Ovary (tissue), 9 donors: Measurements from ENCODE around the gene UNC13D. TPM values are rescaled to one million over a fixed set of nuclear protein-coding genes. Genes with fewer than 3 reads are reported as not detected.

Source experiments
- DNase-seq, 5 donors: peaks; one replicate each; pipeline ENCODE4 v3.0.0-alpha.2; 2019 to 2020
- H3K27ac ChIP-seq, 2 donors: fragments of 200-600 bp; one replicate each; pipeline versions ENCODE4 v1.5.1 to v1.8.0; 2019 to 2022
- H3K27me3 ChIP-seq: fragments of 200-600 bp; one replicate; pipeline ENCODE4 v1.8.0; 2022
- H3K36me3 ChIP-seq: fragments of 200-600 bp; sonication (generic); one replicate; pipeline ENCODE4 v1.5.1; 2019
- H3K4me1 ChIP-seq: one replicate; pipeline ENCODE4 v1.8.1; 2013; ENCODE audit warnings: mild to moderate bottlenecking, moderate library complexity; ENCODE audit not compliant: insufficient read depth
- H3K4me3 ChIP-seq: fragments of 200-600 bp; sonication (generic); one replicate; pipeline ENCODE4 v1.5.1; 2017
- H3K9me3 ChIP-seq, 2 donors: fragments of 200-600 bp in 1 of 2; sonication (generic) in 1 of 2; one replicate each; pipeline versions ENCODE4 v1.5.1 to v1.8.1; 2013 to 2019; ENCODE audit warnings: mild to moderate bottlenecking in 1 of 2, moderate library complexity in 1 of 2
- EP300 ChIP-seq: sonication (generic); formaldehyde crosslinking; IDR thresholded peaks from one replicate; pipeline ENCODE4 v1.6.1; 2017; ENCODE audit warnings: antibody characterized with exemption
- POLR2A ChIP-seq: fragments of 450-650 bp; IDR thresholded peaks from one replicate; pipeline ENCODE4 v1.6.1; 2017; ENCODE audit warnings: antibody characterized with exemption, mild to moderate bottlenecking, moderate library complexity
- WGBS, 3 donors: extraction: QIAGEN DNeasy Blood & Tissue Kit in 1 of 3; methylation state at CpG; one replicate each; pipeline versions ENCODE4 v1.1.5 to v1.1.7; 2013 to 2017; 5-methylcytosine and 5-hydroxymethylcytosine counted together
- intact Hi-C, 4 donors: fragments of 100-400 bp; cut with DNase I; formaldehyde crosslinking; loops; one replicate each; pipeline versions ENCODE4 v1.11.0 to v1.15.1; 2022 to 2023
- polyA plus RNA-seq, 2 donors: library from polyadenylated mRNA; stranded (reverse); fragments of 200-250 nt in 1 of 2; fragments of 350-450 nt in 1 of 2; fragmentation: Illumina TruSeq in 1 of 2; extraction: RNeasy Lipid Tissue Mini Kit (QIAGEN cat#74804) in 1 of 2; gene quantifications; one replicate each; pipeline ENCODE4 v1.2.3, GENCODE V29; 2013 to 2014
- total RNA-seq, 7 donors: library from RNA; depleted of rRNA in 2 of 7; stranded (reverse); fragments of >200 nt in 2 of 7; fragmentation: NEBNext Ultra II Directional in 3 of 7; extraction: Animal tissue kit (Norgen Biotek cat#: 25700) in 3 of 7; gene quantifications; one replicate each; pipeline versions ENCODE4 v1.1.0 to v1.2.4, GENCODE V29; 2016 to 2023
- TF ChIP-seq, protein P1 (sequence below), 3 donors: fragments of 450-650 bp in 2 of 3; fragments of 200-600 bp in 1 of 3; IDR thresholded peaks; one replicate each; pipeline versions ENCODE4 v1.5.1 to v1.8.0; 2016 to 2022; ENCODE audit warnings: antibody characterized with exemption in 3 of 3, mild to moderate bottlenecking in 1 of 3
- donor health status: DM: no; HTN: no; CAD: no; lungs with moderate emphysema.
- donor health status: DM: no; HTN: no; CAD: no.
- donor health status: Bipolar disorder and iron deficiency.
- donor health status: DM: yes; HTN: yes; CAD: no.
- donor health status: DM: no; HTN: no; CAD: no.
- donor health status: DM: yes; HTN: yes; CAD: no.

Gene UNC13D
- total and polyA plus RNA-seq, 9 donors, result 8.9 to 24.9 (median 14.1) TPM

DNA sequence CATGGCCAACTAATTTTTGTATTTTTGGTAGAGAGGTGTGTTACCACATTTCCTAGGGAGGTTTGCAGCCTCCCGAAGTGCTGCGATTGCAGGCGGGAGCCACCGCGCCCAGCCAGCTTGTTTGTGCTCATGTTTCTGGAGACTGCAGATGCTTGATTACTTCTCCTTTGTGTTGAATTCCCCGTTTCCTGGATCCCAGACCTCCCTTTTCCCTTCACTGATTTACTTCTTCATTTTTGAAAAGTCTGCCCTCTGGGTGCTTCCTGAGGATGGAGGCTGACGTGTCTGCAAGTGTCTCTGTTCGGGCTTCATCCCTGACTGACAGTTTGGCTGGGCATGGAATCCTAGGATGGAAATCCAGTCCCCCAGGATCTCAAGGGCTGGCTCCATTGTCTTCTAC is 41.2 kb upstream of the UNC13D start:
- no peaks in the 10 kb centered on the region for H3K36me3 ChIP-seq
- no peak for DNase-seq
- H3K4me3 ChIP-seq, result no peak overlapping the region
- TF ChIP-seq, protein P1, sequence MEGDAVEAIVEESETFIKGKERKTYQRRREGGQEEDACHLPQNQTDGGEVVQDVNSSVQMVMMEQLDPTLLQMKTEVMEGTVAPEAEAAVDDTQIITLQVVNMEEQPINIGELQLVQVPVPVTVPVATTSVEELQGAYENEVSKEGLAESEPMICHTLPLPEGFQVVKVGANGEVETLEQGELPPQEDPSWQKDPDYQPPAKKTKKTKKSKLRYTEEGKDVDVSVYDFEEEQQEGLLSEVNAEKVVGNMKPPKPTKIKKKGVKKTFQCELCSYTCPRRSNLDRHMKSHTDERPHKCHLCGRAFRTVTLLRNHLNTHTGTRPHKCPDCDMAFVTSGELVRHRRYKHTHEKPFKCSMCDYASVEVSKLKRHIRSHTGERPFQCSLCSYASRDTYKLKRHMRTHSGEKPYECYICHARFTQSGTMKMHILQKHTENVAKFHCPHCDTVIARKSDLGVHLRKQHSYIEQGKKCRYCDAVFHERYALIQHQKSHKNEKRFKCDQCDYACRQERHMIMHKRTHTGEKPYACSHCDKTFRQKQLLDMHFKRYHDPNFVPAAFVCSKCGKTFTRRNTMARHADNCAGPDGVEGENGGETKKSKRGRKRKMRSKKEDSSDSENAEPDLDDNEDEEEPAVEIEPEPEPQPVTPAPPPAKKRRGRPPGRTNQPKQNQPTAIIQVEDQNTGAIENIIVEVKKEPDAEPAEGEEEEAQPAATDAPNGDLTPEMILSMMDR (IDR thresholded peaks at IDR 0.05), result no peak
- TF ChIP-seq POLR2A (no peak), EP300 (no peak)
- no peaks in the 10 kb centered on the region for H3K9me3 ChIP-seq
- H3K27ac ChIP-seq, result no peak overlapping the region
- WGBS, 3 donors, result 77 to 79% (median 78%) methylated on average over 8 of the region's 8 CpGs
- no peaks in the 10 kb centered on the region for H3K4me1 ChIP-seq
- intact Hi-C loops, result no loop called here
- H3K27me3 ChIP-seq, result no peaks in the 10 kb centered on the region

GRCh38 chr17:75881678-75882454 is 37.7 kb upstream of the UNC13D start:
- Histone ChIP-seq H3K27ac (no peak overlapping the region), H3K36me3 (no peaks in the 10 kb centered on the region), H3K9me3 (no peaks in the 10 kb centered on the region), H3K4me3 (no peak overlapping the region), H3K27me3 (no peaks in the 10 kb centered on the region), H3K4me1 (peaks cover 5% of the 10 kb centered on the region)
- 82 to 89% (median 88%) methylated on average over 15 of the region's 15 CpGs for WGBS, 3 donors
- intact Hi-C loops, result no loop called here
- DNase-seq, result no peak
- TF ChIP-seq POLR2A (no peak), EP300 (no peak)
- TF ChIP-seq, protein P1 (IDR thresholded peaks at IDR 0.05), result no peak

DNA sequence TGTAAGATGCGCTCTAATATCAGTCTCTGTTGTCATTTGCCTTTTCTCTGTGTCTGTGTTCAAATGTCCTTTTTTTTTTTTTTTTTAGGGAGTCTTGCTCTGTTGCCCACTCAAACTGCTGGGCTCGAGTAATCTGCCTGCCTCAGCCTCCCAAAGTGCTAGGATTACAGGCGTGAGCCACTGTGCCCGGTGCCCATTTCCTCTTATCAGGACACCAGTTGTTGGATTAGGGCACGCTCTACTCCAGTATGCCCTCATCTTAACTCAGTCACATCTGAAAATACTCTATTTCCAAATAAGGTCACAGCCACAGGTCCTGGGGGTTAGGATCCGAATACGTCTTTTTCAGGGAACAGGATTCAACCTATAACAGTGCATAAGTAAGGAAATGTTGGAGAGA is 36.1 kb upstream of the UNC13D start:
- no peak overlapping the region for H3K4me3 ChIP-seq
- H3K36me3 ChIP-seq, result no peaks in the 10 kb centered on the region
- no peaks in the 10 kb centered on the region for H3K9me3 ChIP-seq
- TF ChIP-seq, protein P1 (IDR thresholded peaks at IDR 0.05), result no peak
- TF ChIP-seq POLR2A (no peak), EP300 (no peak)
- intact Hi-C loops, result no loop called here
- no peaks in the 10 kb centered on the region for H3K27me3 ChIP-seq
- WGBS, 3 donors, result 66 to 72% (median 67%) methylated on average over 7 of the region's 7 CpGs
- H3K4me1 ChIP-seq, result peaks cover 16% of the 10 kb centered on the region
- DNase-seq, result no peak
- H3K27ac ChIP-seq, result no peak overlapping the region

DNA sequence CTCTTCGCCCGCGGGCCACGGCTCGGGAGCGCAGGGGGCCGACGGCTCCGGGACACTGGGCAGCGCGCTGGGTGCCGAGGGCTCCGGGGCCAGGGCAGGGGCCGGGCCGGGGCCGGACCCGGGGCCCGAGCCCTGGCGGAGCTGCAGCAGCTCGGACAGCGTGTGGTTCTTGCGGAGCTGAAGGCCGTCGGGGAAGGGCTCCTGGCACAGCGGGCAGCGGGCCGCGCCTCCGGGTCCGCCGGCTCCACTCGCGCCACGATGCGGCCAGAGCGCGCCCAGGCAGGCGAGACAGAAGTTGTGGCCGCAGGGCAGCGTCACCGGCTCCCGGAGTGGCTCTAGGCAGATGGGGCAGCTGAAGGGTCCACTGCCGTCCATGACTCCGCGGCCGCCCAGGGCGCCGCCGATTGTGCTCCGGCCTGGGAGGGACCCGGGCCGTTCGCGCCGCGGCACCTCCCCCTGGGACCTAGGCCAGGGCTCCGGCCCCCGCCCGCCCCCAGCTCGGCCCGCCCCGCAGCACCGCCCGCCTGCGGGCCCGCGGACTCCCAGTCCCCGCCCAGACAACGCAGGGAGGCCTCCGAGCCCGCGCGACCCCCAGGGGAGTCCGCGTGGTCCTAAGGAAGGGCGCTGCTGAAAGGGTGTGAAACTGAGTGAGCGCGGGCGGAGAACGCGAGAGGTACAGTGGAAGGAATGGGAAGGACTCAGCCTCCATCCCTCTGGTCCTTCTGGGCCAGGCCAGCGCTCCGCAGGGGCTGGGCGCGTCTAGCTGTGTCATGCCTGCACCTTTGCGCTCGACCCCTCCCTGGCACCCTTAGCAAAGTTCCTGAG is 34.2 kb upstream of the UNC13D start, which contains the start of gene TRIM47:
TRIM47 (minus strand) TSS at position 408 of the 825 bp plus-strand sequence; CDS start at position 375, 33 bp downstream.
- intact Hi-C loops, result loop anchor here in 1 of 4 donors (10.0 kb wide), 1 partner anchor 104 kb away; a partner anchor contains a TSS
- WGBS, 3 donors, result 1 to 2% (median 1%) methylated on average over 50 to 87 of the region's 87 CpGs
- H3K36me3 ChIP-seq, result no peaks in the 10 kb centered on the region
- DNase-seq, result peak; percentile 71 to 87 (median 79)
- no peaks in the 10 kb centered on the region for H3K9me3 ChIP-seq
- no peaks in the 10 kb centered on the region for H3K27me3 ChIP-seq
- peak within 1 kb of the TSS; percentile 48 for H3K4me3 ChIP-seq
- H3K4me1 ChIP-seq, result peaks cover 16% of the 10 kb centered on the region
- TF ChIP-seq POLR2A (peak; percentile 53), EP300 (no peak)
- TF ChIP-seq, protein P1 (IDR thresholded peaks at IDR 0.05), result peak; percentile 7 to 40 (median 11)
- H3K27ac ChIP-seq, result peak within 1 kb of the TSS; percentile 83 to 87
